ENCODE results near the gene KRTAP10-8. TPM values are rescaled to one million over a fixed set of nuclear protein-coding genes. Genes with fewer than 3 reads are reported as not detected.
A peak's percentile ranks its signal among the peaks of the same experiment; 100 is the strongest.

Gene KRTAP10-8
- total and polyA plus RNA-seq, 12 donors: not detected

DNA sequence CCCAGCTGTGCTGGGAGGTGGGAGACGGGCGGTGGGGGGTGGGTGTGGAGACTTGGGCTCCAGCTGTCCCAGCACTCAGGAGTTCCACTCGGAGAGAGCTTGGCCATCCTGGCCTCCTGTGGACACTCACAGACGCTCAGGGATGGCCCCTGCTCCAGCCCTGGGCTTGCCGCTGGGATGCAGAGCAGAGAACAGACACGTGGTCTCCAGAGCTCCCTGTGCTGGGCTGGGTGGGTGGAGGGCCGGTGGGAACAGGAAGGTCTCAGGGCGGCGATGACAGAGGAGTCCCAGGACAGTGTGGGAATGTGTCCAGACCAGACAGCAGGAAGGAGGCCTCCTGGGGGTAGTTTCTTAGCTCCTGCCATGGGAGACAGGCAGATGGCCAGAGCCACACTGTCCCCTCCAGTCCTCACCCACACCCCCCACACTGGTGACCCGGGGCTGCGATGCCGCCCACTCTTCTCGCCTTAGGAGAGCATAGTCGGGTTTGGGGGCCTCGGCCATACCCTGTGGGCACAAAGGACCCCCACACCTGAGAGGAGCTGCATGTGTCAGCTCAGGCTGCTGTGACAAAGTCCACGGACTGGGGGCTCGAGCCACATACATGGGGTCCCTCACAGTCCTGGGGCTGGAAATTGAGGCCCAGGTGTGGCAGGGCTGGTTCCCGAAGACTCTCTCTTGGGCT lies 17.0 kb downstream of the KRTAP10-8 start:
- DNase-seq (no peak), ATAC-seq (peak in 3 of 8 donors; percentile 43 to 67 (median 53))
- WGBS, 2 donors: 47 to 56% methylated on average over 18 of the region's 18 CpGs
- TF ChIP-seq, protein P1, sequence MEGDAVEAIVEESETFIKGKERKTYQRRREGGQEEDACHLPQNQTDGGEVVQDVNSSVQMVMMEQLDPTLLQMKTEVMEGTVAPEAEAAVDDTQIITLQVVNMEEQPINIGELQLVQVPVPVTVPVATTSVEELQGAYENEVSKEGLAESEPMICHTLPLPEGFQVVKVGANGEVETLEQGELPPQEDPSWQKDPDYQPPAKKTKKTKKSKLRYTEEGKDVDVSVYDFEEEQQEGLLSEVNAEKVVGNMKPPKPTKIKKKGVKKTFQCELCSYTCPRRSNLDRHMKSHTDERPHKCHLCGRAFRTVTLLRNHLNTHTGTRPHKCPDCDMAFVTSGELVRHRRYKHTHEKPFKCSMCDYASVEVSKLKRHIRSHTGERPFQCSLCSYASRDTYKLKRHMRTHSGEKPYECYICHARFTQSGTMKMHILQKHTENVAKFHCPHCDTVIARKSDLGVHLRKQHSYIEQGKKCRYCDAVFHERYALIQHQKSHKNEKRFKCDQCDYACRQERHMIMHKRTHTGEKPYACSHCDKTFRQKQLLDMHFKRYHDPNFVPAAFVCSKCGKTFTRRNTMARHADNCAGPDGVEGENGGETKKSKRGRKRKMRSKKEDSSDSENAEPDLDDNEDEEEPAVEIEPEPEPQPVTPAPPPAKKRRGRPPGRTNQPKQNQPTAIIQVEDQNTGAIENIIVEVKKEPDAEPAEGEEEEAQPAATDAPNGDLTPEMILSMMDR (IDR thresholded peaks at IDR 0.05): no peak
- no peaks in the 10 kb centered on the region for H3K36me3 ChIP-seq
- intact Hi-C loops (cut with DNase I): loop anchor here in 1 of 10 donors (10.0 kb wide), 1 partner anchor 156 kb away; no protein-coding TSS in a partner anchor
- H3K9me3 ChIP-seq: peaks cover 0 to 51% (median 22%) of the 10 kb centered on the region in 11 donors
- H3K27ac ChIP-seq: no peak overlapping the region
- peaks cover 0 to 7% (median 0%) of the 10 kb centered on the region in 9 donors for H3K4me1 ChIP-seq
- H3K4me3 ChIP-seq: no peak overlapping the region
- peaks cover 0 to 31% (median 0%) of the 10 kb centered on the region in 7 donors for H3K27me3 ChIP-seq

DNA sequence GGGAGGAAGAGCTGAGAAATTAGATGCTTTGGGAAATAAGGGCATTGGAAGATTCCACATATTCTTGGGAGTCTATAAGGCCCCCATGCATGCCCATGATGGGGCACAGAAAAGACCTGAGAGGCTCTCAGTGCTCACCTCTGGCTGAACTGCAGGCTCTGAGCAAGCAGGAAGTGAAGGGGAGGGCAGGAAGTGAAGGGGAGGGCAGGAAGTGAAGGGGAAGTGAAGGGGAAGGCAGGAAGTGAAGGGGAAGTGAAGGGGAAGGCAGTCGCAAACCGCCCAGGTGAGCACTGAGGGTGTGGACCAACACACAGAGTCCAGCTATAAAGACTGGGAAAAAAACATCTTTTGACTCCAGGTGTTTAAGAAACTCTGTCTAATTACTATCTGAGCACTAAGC lies 18.6 kb downstream of the KRTAP10-8 start:
- TF ChIP-seq, protein P1 (IDR thresholded peaks at IDR 0.05): no peak
- peaks cover 0 to 39% (median 13%) of the 10 kb centered on the region in 11 donors for H3K9me3 ChIP-seq
- intact Hi-C loops (cut with DNase I): no loop called here

DNA sequence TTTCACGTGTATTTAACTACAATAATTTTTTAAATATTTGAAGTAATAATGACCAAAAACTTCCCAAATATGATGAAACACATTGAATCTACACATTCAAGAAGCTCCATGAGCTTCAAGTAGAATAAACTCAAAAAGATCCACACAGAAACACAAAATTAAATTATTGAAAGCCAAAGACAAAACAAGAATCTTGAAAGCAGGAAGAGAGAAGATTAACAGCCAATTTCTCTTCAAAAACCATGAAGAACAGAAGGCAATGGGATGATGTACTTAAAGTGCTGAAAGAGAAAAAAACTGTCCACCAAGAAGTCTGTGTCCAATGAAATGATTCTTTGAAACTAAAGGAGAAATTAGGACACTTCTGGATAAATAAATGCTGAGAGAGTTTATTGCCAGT lies 20.2 kb downstream of the KRTAP10-8 start:
- H3K4me1 ChIP-seq: no peaks in the 10 kb centered on the region
- peaks cover 0 to 33% (median 0%) of the 10 kb centered on the region in 7 donors for H3K27me3 ChIP-seq
- no peak for DNase-seq
- ATAC-seq: no peak
- H3K36me3 ChIP-seq: no peaks in the 10 kb centered on the region
- intact Hi-C loops (cut with DNase I): no loop called here
- no peak overlapping the region for H3K4me3 ChIP-seq
- H3K9me3 ChIP-seq: peaks cover 0 to 39% (median 13%) of the 10 kb centered on the region in 11 donors
- WGBS, 2 donors: 90% methylated on average over 1 of the region's 1 CpG
- TF ChIP-seq, protein P1 (IDR thresholded peaks at IDR 0.05): no peak
- no peak overlapping the region for H3K27ac ChIP-seq

More for the DNA sequence above, 18.6 kb downstream of the KRTAP10-8 start:
- no peak overlapping the region for H3K27ac ChIP-seq
- no peak overlapping the region for H3K4me3 ChIP-seq
- ATAC-seq: no peak
- DNase-seq: no peak
- H3K4me1 ChIP-seq: peaks cover 0 to 7% (median 0%) of the 10 kb centered on the region in 9 donors
- 66 to 82% methylated on average over 2 of the region's 2 CpGs for WGBS, 2 donors
- H3K36me3 ChIP-seq: no peaks in the 10 kb centered on the region
- H3K27me3 ChIP-seq: peaks cover 0 to 31% (median 0%) of the 10 kb centered on the region in 7 donors

DNA sequence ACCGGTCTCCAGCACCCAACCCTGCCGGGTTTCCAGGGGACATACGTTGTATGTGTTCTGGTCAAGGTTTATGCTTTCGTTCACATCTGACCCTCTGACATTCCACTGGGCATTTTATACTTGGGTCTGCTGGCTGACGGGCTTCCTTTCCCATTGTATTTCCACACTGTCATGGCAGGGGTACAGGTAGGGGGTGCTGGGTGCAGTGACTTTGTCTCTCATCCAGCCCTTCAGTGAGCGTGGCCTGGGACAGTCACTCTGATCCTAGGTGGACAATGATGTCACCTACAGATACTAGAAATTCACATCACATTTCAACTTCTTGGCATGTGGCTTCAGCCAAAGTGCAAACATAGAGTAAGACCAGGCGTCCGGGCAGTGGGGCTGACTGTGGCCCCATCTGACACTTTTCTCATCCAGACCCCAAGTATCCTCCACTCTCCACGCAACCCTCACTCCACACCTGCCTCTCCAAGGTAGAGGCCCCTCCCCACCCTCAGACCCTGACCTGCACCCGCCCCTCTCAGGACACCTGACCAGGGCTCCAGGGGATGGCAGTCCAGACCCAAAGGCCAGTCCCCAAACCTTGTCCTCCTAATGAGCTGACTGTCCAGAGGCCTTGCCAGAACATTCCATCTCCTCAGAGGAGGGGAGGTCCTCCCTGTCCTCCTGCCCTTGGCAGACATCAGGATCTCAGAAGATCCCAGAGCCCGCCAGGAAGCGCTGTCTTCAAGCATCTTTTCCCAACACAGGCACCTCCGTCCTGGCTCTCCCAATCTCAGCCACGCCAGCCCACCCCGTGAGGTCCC lies 24.5 kb downstream of the KRTAP10-8 start:
- H3K4me1 ChIP-seq: no peaks in the 10 kb centered on the region
- H3K27ac ChIP-seq: no peak overlapping the region
- ATAC-seq: no peak
- WGBS, 2 donors: 81 to 83% methylated on average over 15 of the region's 15 CpGs
- no peaks in the 10 kb centered on the region for H3K36me3 ChIP-seq
- DNase-seq: no peak
- H3K27me3 ChIP-seq: peaks cover 0 to 40% (median 15%) of the 10 kb centered on the region in 7 donors
- TF ChIP-seq, protein P1 (IDR thresholded peaks at IDR 0.05): no peak
- H3K4me3 ChIP-seq: no peak overlapping the region
- H3K9me3 ChIP-seq: peaks cover 0 to 36% (median 9%) of the 10 kb centered on the region in 11 donors
- intact Hi-C loops (cut with DNase I): no loop called here
